H4 (cell line): Measurements from ENCODE around the gene EFHC1. TPM values are rescaled to one million over a fixed set of nuclear protein-coding genes. Genes with fewer than 3 reads are reported as not detected.
A peak's percentile ranks its signal among the peaks of the same experiment; 100 is the strongest.
"Not testable (repeated sequence)": the region's sequence is repeated elsewhere in the genome, so short reads cannot be mapped to it uniquely, and the experiment has no call there.

Experiments
- DNase-seq: peaks from one replicate; pipeline ENCODE4 v3.0.0-alpha.2; 2015; ENCODE audit warnings: low spot score
- total RNA-seq: library from RNA; depleted of rRNA; stranded (reverse); fragments of >200 nt; shearing (Covaris generic); gene quantifications from 2 replicates; pipeline ENCODE4 v1.2.3, GENCODE V29; 2014; rRNA removed

Gene EFHC1, protein sequence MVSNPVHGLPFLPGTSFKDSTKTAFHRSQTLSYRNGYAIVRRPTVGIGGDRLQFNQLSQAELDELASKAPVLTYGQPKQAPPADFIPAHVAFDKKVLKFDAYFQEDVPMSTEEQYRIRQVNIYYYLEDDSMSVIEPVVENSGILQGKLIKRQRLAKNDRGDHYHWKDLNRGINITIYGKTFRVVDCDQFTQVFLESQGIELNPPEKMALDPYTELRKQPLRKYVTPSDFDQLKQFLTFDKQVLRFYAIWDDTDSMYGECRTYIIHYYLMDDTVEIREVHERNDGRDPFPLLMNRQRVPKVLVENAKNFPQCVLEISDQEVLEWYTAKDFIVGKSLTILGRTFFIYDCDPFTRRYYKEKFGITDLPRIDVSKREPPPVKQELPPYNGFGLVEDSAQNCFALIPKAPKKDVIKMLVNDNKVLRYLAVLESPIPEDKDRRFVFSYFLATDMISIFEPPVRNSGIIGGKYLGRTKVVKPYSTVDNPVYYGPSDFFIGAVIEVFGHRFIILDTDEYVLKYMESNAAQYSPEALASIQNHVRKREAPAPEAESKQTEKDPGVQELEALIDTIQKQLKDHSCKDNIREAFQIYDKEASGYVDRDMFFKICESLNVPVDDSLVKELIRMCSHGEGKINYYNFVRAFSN
- total RNA-seq = 24.7 and 35.9 TPM in 2 replicates

DNA sequence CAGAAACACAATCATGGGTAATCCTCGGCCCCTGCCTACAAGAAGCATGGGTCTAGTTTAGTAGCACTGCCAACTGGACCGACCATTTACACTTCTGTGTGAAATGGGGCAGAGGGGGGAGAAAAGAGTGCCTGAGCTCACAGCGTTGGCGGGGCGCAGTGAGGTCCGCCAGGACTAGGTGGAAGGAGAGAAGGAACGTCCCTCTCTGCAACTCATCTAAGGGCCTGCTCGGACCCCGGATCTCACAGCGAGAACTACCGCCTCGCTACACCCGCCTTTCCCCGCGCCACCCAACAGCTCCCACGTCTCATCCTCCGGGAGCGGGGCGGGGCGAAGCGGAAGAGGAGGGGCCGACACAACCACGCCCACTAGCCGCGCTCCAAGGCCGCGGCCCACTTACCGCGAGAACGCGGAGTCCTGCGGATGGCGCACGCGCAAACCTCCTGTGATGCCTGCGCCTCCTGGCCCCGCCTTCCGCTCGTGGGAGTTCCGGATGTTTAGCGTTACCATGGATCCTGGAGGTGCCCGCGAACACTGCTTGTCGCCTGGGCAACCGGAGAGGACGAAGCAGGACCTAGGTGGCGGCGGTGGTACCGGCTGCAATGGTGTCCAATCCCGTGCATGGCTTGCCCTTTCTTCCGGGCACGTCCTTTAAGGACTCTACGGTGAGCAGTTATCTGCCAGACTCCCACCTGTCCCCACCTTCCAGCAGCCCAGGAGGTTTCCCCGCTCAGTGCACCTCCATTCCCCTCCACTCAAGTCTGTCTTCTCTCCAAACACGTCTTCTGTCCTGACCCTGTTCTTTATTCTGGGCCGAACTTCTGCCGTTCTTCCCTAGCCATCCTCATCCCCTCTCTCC is at the start of gene EFHC1:
Gene EFHC1, plus strand, starts transcription at position 534 of the 859 bp plus-strand sequence. Its CDS starts 69 bp downstream, at position 603.
- peak; percentile 99 for DNase-seq

DNA sequence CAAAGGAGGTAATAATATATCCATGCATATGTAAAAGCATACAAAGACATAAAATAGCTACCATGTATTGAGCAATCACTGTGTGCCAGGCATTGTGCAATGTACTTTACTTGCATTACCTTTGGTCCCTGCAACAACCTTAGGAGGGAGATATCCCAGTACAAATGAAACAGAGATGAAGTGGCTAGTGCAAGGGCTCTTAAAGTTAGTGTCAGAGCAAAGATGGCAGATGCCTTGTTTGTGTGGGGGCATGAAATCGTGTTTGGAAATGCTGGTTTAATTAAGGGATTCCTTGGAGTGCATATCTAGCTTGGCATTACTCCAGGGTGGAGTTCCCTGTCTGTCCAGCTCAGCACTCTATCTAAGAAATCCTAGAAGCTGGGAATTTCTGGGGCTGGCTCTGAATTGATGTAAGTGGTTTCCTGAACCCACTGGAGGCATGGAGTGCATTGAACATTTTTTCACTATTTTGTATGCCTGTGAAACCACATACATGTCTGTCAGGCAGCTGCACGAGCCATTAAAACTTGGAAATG is 48.4 kb upstream of the EFHC1 start:
- no peak for DNase-seq

DNA sequence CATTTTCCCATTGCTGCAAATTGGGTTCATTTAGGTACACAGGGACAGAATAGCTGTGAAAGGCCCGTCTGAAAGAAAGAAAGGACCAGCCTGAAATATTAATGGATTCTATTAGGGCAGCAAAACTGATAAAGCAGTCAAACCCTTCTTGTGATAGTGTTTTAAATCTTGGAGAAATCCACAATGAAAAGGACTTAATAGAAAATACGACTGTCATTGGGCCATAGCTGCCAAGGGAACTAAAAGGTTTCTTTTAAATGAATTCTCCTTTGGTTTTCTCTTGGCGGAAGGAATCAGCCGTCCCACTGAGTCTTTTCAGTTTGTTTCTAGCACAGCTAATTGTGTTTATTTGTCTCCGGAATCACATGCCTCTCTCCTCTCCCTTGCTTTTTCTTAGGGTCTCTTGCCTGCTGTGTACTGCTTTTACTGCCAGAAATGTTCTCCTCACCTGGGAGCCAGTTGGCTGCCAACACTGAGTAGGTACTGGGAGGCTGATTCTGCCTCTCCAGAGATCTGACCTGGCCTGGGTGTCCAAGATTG is 46.9 kb upstream of the EFHC1 start:
- no peak for DNase-seq

DNA sequence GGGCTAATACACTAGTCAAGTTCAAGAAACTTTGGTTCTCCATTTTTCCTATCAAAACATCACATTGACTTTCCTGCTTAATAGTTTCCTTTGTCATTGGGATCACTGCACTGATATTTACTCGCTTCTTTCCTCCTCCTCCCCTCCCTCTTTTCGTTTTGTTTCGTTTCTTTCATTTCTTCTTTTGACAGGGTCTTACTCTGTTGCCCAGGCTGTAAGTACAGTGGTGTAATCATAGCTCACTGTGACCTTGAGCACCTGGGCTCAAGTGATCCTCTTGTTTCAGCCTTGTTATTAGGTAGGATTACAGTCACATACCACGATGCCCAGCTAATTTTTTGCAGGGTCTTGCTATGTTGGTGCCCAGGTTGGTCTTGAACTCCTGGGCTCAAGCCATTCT is 45.9 kb upstream of the EFHC1 start:
- no peak for DNase-seq

DNA sequence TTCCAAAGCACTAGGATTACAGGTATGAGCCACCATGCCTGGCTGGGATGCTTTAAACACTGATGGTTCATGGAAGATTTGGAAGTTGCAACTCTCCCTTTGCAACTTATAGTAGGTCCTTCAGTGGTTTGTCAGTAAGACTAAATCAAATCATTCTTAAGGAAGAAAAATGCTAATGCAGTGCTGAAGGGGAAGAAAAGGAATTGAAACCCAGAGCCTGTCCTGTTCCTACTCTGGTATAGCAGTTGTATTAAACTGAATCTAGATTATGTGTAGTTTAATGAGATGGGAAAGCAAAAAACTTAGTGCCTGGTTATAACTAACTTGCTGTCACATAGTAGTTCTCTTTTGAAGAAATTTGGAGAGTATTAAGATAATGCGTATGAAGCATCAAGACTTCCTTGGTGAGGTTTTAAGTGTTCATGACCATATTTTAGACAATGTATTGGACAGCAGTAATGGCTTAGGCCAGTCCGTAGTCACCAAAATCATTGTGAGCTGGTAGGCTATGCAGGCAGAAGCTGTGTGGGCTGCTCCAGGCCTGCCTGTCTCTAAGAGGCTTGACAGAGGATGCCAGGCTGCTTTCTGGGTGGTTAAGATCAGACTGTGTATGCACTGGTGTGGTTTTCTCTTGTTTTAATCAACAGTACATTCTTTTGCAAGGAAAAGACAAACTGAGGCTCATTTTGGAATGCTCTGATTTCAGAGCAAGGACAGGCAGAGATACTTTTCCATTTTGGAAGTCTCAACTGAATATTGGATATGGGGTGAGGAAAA is 44.2 kb upstream of the EFHC1 start:
- DNase-seq = no peak

DNA sequence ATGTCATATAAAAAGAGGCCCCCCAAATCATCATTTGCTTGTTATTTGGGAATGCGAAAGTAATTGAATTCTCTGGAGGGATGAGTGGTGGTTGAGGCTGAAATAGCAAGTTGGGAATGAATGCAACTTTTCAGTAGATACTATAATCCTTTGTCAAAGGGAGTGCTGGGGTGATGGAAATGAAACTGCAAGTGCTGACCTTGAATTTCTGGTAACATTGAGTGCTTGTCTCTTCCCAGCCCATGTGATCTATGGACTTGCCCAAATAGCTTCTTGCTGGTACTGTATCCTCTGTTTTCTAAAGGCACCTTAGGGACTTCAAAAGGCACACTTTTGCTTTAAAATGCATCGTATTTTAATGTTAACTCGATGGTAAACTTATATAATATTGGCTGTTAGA is 43.4 kb upstream of the EFHC1 start:
- no peak for DNase-seq

DNA sequence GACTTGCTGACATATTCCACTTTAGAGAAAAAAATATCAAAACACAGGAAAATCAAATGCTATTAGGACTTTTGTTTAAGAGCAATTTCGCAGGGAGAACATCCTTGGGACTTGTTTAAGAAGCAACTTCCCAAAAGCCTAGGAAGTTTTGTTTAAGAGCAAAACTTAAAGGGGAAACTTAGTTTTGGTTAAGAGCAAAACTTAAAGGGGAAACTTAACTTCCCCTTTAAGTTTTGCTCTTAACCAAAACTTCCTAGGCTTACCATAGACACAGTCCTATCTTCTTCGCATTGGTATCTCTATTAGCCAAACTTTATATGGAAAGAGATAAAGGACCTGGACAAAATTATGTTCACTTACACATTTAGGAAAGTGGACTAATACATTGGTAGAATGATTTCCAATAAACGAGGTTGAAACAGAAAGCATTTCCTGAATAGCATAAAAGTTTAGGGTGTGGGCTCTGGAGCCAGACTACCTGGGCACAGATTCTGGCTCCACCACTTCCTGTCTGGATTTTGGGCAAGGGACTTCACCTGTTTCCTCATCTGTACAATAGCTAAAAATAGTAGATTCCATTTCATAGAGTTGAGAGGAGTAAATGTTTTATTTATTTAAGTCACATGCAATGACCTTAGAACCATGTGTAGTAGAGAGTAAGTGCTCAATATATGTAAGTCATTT is 42.5 kb upstream of the EFHC1 start:
- DNase-seq = no peak

DNA sequence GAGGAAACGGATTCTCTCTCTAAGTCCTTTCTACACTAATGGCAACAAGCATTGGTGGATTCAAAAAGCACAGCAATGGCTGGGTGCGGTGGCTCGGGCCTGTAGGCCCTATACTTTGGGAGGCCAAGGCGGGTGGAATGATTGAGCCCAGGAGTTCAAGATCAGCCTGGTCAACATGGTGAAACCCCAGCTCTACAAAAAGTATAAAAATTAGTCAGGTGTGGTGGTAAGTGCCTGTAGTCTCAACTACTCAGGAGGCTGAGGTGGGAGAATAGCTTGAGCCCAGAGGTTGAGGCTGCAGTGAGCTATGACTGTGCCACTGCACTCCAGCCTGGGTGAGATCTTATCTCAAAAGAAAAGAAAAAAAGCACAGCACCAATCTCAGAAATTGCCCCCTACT is 38.9 kb upstream of the EFHC1 start:
- DNase-seq = no peak

DNA sequence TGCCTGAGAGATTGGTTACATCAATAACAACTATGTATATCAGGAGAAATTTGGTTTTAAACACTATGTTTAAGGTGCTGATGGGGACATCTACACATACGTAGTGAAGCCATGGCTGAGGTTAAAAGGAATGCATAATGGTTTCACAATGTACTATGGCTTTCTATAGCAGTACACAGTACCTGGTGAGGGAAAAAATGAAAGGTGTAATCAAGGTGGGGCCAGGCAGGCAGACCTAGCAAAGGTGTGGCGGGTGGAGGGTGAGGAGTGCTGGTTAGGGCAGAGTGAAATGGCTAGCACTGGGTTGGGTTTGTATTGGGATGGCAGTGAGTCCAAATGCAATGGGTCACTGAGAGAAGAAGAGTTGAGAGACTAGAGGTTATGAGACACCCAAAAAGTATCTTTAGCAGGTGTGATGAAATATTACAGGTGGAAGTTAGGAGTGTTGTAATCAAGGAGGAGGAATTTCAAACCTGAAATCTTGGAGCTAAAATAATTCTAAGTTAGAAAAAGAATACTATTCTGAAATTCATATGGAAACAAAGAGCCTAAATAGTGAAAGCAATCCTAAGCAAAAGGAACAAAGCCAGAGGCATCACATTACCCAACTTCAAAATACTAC is 35.9 kb upstream of the EFHC1 start:
- no peak for DNase-seq

DNA sequence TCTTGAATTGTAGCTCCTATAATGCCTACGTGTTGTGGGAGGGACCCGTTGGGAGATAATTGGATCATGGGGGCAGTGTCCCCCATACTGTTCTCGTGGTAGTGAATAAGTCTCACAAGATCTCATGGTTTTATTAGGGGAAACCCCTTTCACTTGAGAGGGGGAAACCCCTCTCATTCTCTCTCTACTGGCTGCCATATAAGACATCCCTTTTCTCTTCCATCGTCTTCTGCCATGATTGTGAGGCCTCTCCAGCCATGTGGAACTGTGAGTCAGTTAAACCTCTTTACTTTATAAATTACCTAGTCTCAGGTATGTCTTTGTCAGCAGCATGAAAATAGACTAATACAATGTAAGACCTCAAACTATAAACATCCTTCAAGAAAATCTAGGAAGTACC is 35.1 kb upstream of the EFHC1 start:
- DNase-seq = no peak

DNA sequence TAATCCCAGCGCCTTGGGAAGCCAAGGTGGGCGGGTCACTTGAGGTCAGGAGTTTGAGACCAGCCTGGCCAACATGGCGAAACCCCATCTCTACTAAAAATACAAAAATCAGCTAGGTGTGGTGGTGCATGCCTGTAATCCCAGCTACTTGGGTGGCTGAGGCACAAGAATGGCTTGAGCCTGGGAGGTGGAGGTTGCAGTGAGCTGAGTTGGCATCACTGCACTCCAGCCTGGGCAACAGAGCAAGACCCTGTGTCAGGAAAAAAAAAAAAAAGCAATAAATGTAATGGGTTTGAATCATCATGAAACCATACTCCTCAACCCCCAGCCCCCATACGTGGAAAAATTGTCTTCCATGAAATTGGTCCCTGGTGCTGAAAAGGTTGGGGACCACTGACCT is 32.0 kb upstream of the EFHC1 start:
- DNase-seq = not testable (repeated sequence)

DNA sequence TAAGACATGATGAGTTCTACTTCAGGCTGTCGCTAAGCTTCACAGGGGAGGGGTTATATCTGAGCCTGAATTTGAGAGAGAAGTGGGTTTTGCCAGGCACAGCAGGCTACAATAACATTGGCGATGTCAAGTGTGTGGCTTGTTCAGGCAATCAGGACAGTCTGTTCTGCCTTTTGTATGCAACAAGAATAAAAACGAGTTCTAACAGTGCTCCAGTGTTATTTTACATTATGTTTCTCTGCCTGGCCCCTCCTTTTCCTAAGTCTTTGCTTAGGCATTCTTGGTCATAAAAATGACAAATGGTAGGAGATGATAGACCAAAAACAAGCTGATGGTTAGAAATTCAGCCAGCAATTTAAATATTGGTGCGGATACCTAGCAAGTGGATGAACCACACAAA is 31.4 kb upstream of the EFHC1 start:
- DNase-seq = no peak

DNA sequence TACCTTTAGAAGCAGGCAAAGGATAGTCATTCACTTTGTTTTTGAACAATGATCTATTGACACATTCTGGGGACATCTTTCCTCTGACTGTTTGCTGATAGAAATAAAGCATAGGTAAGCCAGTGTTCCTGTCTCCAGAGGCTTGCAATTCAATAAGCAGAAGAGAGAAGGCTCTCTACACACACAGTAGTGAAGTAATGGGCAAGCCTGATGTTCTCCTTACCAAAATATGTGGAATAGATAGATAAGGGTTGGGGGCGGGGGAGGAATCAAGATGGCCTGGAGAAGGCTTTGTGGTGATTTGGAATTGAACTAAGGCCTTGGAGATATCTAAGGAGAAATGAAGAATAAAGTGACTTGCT is 30.9 kb upstream of the EFHC1 start:
- DNase-seq = no peak

DNA sequence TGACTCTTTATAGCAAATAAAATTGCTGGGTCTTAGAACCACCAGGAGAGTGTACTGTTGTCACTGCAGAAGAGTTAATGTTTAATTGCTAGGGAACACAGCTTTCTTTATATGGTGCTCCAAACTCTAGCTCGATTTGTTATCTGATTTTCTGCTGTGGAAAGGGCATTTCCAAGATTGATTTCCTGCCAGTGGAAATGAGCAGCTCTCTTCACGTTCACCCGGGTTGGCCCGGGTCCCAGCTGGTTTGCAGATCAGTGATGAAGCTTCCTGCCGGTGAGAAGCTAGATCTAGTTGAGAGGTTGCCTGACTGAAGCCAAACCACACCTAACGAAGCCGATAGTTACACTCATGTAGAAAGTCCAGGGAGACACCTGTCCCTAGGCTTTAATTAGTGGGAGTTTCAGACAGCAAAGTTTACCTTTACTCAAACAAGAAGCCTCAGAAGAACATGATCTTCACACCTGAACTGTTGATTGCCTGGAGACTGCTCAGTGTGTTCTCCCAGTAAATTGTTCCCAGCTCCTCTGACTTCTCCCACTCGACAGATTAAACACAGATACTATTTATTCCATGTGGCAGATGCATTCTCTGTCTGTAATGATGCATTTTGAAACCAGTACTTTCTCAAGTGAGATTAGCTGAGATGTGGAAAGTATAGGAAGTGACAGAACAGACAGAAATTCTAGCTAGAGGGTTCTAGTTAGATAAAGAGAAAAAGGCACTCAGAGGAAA is 30.3 kb upstream of the EFHC1 start:
- peak; percentile 53 for DNase-seq

DNA sequence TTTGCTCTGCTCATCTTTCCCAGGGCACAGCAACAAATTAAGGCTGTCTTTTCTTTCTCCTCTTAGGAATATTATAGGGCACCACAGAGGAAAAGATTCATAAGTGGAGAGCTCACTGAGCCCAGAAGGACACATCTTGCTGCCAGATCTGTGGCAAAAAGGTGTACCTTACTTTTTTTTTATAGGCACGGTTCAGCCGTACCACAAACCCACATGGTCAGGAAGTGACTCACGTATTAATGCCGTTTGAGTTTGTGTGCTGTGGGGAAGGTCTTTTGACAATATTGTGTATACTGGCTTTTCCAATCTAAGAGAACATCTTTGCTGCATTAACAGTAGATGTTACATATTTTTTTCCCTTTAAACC is 29.8 kb upstream of the EFHC1 start:
- peak; percentile 87 for DNase-seq

DNA sequence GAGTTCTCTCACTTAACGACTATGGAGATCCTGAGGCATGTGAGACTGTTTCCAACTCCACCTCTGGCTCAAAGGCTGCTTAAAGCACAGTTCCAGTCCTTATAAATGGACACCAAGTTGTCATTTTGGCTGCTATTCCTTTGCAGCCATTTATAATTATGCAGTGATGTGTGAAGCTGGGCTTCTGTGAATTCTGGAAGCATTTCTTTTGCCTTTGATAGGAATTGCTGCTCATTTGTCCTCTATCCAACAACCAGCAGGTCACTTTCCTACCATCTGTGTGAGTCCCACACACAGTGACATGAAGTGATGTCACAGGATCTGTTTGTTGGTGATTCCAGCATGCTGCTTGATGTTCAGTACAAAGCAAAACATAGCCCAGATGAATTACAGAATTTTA is 28.5 kb upstream of the EFHC1 start:
- DNase-seq = no peak

DNA sequence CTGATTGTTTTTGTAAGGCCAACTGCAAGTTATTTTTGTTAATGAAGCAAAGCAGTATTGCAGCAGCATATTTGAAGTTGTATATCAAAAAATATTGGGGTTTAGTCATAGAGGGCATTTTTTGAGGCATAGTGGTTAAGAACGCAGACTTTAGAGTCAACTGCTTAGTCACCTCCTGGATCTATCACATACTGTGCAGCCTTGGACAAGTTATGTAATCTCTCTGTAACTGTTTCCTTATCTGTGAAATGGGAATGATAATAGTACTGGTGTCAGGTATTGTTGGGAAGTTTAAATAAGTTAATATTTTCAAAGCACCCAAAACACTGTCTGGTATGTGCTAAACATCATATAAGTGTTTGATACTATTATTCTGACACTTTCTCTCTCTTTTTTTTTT is 27.2 kb upstream of the EFHC1 start:
- no peak for DNase-seq

DNA sequence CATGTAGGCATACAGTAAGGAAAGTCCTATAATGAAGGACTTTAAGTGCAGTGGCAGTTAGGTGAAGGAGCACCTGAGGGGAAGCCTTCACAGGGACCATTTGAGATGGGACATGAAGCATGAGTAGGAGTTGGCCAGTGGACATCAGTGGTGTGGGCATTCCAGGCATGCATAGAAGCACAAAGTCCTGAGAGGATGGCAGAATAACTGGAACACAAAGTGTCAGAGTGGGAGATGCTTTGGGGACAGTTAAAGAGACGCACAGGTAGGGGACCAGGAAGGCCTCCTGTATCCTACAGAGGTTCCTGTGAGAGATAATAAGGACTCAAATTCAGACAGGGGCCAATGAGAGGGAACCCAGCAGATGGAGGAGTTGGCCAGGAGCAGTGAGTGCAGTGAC is 26.4 kb upstream of the EFHC1 start:
- no peak for DNase-seq

DNA sequence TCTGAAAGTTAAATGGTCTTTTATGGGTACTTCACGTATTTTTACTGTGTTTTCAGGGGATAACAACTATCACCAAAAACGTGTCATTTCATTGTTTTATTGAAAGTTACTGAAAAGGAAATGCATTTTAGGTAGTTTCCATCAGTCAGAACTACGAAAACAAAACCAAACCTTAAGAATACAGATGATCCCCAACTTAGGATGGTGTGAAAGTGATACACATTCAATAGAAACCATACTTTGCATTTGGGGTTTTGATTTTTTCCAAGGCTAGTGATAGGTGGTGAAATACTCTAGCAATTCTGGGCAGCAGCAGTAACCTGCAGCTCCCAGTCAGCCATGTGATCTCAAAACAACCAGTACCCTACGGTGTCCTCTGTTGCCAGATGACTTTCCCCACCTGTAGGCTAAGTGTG is 25.9 kb upstream of the EFHC1 start:
- no peak for DNase-seq

DNA sequence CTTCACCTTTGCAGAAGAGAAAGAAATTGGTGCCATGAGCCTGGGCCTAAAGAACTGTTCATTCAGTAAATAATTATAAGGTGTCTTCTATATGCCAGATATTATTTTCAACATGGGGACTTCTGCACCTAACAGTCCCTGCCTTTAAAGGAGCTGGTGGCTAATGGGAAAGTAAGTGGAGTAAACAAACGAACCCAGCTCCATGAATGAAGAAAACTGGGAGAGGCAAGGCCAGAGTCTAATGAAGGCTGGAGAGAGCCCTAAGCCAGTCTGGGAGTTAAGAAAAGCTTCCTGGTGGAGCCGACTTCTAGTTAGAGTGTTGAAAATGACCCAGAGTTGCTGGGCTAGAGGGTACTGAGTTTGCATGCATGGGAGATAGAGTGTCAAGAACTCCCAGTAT is 24.2 kb upstream of the EFHC1 start:
- no peak for DNase-seq
